ENCODE results near the gene SLC6A7.
"Not testable (repeated sequence)": the region's sequence is repeated elsewhere in the genome, so short reads cannot be mapped to it uniquely, and the experiment has no call there.

DNA sequence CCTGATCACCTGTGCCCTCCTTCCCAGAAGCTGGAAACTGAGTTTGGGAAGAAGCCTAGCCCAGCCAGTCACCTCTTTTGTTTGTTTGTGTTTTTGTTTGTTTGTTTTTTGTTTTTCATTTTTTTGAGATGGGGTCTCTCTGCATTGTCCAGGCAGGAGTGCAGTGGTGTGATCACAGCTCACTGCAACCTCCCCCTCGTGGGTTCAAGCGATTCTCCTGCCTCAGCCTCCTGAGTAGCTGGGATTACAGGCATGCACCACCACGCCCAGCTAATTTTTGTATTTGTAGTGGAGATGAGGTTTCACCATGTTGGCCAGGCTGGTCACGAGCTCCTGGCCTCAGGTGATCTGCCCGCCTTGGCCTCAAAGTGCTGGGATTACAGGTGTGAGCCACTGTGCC, 43.8 kb downstream of the SLC6A7 start:
- TF ChIP-seq POLR2A (IDR thresholded peaks at IDR 0.05) = not testable (repeated sequence)
- TF ChIP-seq, protein P1, sequence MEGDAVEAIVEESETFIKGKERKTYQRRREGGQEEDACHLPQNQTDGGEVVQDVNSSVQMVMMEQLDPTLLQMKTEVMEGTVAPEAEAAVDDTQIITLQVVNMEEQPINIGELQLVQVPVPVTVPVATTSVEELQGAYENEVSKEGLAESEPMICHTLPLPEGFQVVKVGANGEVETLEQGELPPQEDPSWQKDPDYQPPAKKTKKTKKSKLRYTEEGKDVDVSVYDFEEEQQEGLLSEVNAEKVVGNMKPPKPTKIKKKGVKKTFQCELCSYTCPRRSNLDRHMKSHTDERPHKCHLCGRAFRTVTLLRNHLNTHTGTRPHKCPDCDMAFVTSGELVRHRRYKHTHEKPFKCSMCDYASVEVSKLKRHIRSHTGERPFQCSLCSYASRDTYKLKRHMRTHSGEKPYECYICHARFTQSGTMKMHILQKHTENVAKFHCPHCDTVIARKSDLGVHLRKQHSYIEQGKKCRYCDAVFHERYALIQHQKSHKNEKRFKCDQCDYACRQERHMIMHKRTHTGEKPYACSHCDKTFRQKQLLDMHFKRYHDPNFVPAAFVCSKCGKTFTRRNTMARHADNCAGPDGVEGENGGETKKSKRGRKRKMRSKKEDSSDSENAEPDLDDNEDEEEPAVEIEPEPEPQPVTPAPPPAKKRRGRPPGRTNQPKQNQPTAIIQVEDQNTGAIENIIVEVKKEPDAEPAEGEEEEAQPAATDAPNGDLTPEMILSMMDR (IDR thresholded peaks at IDR 0.05 in 4 of 5, conservative IDR thresholded peaks at IDR 0.05 in 1 of 5) = not testable (repeated sequence)

Measured in gastrocnemius medialis (tissue), 4 donors.